ENCODE data around the gene PPP1CC. TPM values are rescaled to one million over a fixed set of nuclear protein-coding genes. Genes with fewer than 3 reads are reported as not detected.

The PPP1CC gene
- total RNA-seq (139 and 140 TPM in 2 replicates), polyA plus RNA-seq (56.5 and 67.1 TPM in 2 replicates), polyA minus RNA-seq (71.6 and 73.4 TPM in 2 replicates), Bru-seq, nascent RNA (percentile 95 among the genes with signal in this experiment), BruChase-seq, experiment 1, labeled RNA remaining after a 6-hour chase (percentile 98 among the genes with signal in this experiment), BruChase-seq, experiment 2, labeled RNA remaining after a 2-hour chase (percentile 93 among the genes with signal in this experiment)
- polyA plus RNA-seq (2011; cell fraction: cytosol; rRNA removed) = 79.6 and 84.6 TPM in 2 replicates
- 59.2 and 87.2 TPM in 2 replicates for polyA plus RNA-seq (2011; cell fraction: nucleus; rRNA removed)
- polyA plus RNA-seq (2012) = 128 and 181 TPM in 2 replicates
- 66.3 TPM for polyA minus RNA-seq (2011; cell fraction: cytosol; rRNA and poly(A)+ RNA removed)
- polyA minus RNA-seq (2011; cell fraction: nucleus; rRNA and poly(A)+ RNA removed) = 48.6 and 79.9 TPM in 2 replicates
- long read RNA-seq, transcript PPP1CC-201 (7 exons, 2,559 nt) = major isoform, 68 of 91 reads
- long read RNA-seq, partial matches to known transcripts = 5 of 91 reads
- long read RNA-seq, other reads (novel, unspliced or antisense) = 10 of 91 reads

DNA sequence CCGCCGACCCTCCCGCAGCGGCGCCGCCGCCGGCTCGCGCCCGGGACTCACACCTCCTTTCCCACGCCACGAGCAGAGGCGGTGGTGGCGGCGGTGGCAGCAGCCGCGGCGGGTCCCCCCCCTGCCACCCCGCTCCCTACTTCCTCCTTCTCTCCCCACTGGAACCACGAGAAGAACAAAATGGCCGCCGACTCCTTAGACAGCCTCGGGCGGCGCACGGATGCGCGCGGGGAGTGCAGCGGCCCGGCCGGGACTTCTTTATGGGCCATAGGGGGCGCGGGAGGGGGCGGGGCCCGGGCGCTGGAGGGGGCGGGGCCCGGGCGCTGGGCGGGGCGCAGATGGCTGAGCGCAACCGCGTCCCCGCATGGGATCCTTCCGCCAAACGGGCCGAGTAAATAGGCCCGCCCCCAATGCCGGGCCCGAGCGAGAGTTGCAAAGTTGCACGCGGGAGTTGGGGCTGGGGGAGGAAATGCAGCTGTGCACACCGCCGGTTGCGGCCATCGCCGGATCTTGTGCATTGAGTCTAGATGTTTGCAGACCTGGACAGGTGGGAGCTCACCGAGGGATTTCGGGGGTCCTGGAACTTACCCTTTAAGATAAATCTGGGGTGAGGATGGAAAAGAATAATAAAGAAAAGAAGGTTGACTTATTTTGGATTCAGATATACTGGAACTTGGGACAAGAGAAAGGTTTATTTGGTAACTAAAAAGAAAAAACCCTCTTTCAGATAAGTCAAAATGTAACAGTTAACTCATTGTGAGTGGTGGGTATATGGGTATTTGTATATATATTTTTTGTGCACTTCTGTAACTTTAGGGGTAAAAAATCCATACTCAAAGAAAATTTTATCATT lies at the start of gene PPP1CC:
Gene PPP1CC, minus strand, starts transcription at position 174 of the 853 bp plus-strand sequence. CDS start 184 bp downstream, outside the sequence.
- Histone ChIP-seq H3K4me2 (ENCODE audit: insufficient read depth, low read length) (peak within 1 kb of the TSS; percentile 96), H3K4me1 (ENCODE audit: control insufficient read depth, extremely low read depth, insufficient read depth, low read length) (peaks cover 42% of the 10 kb centered on the region), H3K9ac (replicated peaks; ENCODE audit: extremely low read depth, insufficient read depth, low read length) (peak within 1 kb of the TSS; percentile 88), H3K27me3 (ENCODE audit: control insufficient read depth in 2 of 2, insufficient read depth in 2 of 2, low read length in 2 of 2) (no peaks in the 10 kb centered on the region), H3K27ac (ENCODE audit: insufficient read depth, low read depth, low read length) (peak within 1 kb of the TSS; percentile 78), H3K36me3 (ENCODE audit: control insufficient read depth in 2 of 2, extremely low read depth in 1 of 2, insufficient read depth in 2 of 2, low read length in 2 of 2) (peaks cover 0 to 4% of the 10 kb centered on the region in 2 experiments), H3K4me3 (replicated peaks in 1 of 3; ENCODE audit: insufficient read depth in 1 of 3, low read depth in 1 of 3, low read length in 3 of 3) (peak within 1 kb of the TSS; percentile 94 to 97 (median 94)), H3K9me3 (replicated peaks; ENCODE audit: control insufficient read depth, insufficient read depth, low read length) (no peaks in the 10 kb centered on the region), H3K79me2 (ENCODE audit: control insufficient read depth, insufficient read depth, low read length) (peaks cover 47% of the 10 kb centered on the region), H4K20me1 (replicated peaks; ENCODE audit: control insufficient read depth, extremely low read depth, insufficient read depth, low read length) (peaks cover 12% of the 10 kb centered on the region), H2AFZ (ENCODE audit: low read depth, low read length) (peak within 1 kb of the TSS; percentile 93), H3K9me1 (replicated peaks; ENCODE audit: control insufficient read depth, extremely low read depth, insufficient read depth, low read length) (no peaks in the 10 kb centered on the region)
- ChIA-PET POLR2A (no interaction called here), CTCF (interaction anchor here (1.0 to 2.2 kb wide), 3 partner anchors 13 to 145 kb away, joined by 3 to 8 read pairs (median 4); no protein-coding TSS in a partner anchor)
- TF ChIP-seq POLR2AphosphoS5 (IDR thresholded peaks at IDR 0.05; ENCODE audit: insufficient read depth, low read depth, low read length) (peak; percentile 75), JUN (IDR thresholded peaks at IDR 0.05; ENCODE audit: borderline replicate concordance, insufficient read depth, insufficient read length, low read depth) (no peak), POLR2A (IDR thresholded peaks at IDR 0.05; ENCODE audit: low read depth, low read length) (peak; percentile 80)
- no TSS peak for BruUV-seq (replicated peaks)
- DNase-seq (ENCODE audit: low read depth, low spot score) = peak; percentile 90
- dilution Hi-C loops (cut with MboI; ENCODE audit: extremely low pct_ligation_motif_present, low sequenced_read_pairs) = no loop called here
- intact Hi-C loops (cut with micrococcal nuclease) = loop anchor here (1.0 to 5.0 kb wide), 7 partner anchors 45 to 291 kb away; partner anchors contain the start of genes ARPC3, FAM216A, GPN3 and RAD9B
- FAIRE-seq = peak; percentile 76

DNA sequence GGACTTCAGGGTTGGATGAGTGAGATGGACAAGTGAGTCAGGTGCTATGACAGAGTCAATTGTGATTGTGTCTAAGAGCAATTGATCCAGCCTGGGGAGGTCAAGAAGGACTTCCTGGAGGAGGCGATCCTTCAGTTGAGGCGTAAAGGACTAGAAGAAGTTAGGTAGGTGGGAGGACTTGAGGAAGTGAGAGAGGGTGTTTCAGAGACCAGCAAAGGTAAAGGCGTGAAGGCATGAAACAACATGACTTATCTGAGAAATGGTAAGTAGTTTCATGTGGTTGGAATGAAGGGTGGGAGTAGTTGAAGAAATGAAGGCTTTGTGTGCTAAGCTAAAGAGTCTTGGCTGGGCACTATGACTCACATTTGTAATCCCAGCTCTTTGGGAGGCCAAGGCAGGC lies 48.9 kb upstream of the PPP1CC start:
- H3K27ac ChIP-seq (ENCODE audit: insufficient read depth, low read depth, low read length) = no peak overlapping the region
- no TSS peak for BruUV-seq (replicated peaks)
- ChIA-PET CTCF (no interaction called here), POLR2A (no interaction called here)
- no peak for DNase-seq (ENCODE audit: low read depth, low spot score)
- H3K4me2 ChIP-seq (ENCODE audit: insufficient read depth, low read length) = no peak overlapping the region
- intact Hi-C loops (cut with micrococcal nuclease) (no loop called here), dilution Hi-C loops (cut with MboI; ENCODE audit: extremely low pct_ligation_motif_present, low sequenced_read_pairs) (no loop called here)
- H2AFZ ChIP-seq (ENCODE audit: low read depth, low read length) = no peak overlapping the region
- no peaks in the 10 kb centered on the region for H3K36me3 ChIP-seq (ENCODE audit: control insufficient read depth in 2 of 2, extremely low read depth in 1 of 2, insufficient read depth in 2 of 2, low read length in 2 of 2)
- no peak for FAIRE-seq
- no peaks in the 10 kb centered on the region for H3K9me1 ChIP-seq (replicated peaks; ENCODE audit: control insufficient read depth, extremely low read depth, insufficient read depth, low read length)
- TF ChIP-seq JUN (IDR thresholded peaks at IDR 0.05; ENCODE audit: borderline replicate concordance, insufficient read depth, insufficient read length, low read depth) (no peak), GATA2 (IDR thresholded peaks at IDR 0.05; ENCODE audit: insufficient read depth, insufficient read length, low read depth, low read length) (no peak), POLR2A (IDR thresholded peaks at IDR 0.05; ENCODE audit: low read depth, low read length) (no peak), FOS (IDR thresholded peaks at IDR 0.05; ENCODE audit: borderline replicate concordance, insufficient read depth, low read length) (no peak), POLR2AphosphoS5 (IDR thresholded peaks at IDR 0.05; ENCODE audit: insufficient read depth, low read depth, low read length) (no peak), EZH2 (IDR thresholded peaks at IDR 0.05; ENCODE audit: borderline replicate concordance, low read depth, low read length, severe bottlenecking) (no peak), MYC (IDR thresholded peaks at IDR 0.05; ENCODE audit: low read depth, low read length) (no peak)
- TF ChIP-seq, protein P1, sequence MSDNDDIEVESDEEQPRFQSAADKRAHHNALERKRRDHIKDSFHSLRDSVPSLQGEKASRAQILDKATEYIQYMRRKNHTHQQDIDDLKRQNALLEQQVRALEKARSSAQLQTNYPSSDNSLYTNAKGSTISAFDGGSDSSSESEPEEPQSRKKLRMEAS (IDR thresholded peaks at IDR 0.05; ENCODE audit: insufficient read depth, insufficient read length) = no peak
- TF ChIP-seq, protein P2, sequence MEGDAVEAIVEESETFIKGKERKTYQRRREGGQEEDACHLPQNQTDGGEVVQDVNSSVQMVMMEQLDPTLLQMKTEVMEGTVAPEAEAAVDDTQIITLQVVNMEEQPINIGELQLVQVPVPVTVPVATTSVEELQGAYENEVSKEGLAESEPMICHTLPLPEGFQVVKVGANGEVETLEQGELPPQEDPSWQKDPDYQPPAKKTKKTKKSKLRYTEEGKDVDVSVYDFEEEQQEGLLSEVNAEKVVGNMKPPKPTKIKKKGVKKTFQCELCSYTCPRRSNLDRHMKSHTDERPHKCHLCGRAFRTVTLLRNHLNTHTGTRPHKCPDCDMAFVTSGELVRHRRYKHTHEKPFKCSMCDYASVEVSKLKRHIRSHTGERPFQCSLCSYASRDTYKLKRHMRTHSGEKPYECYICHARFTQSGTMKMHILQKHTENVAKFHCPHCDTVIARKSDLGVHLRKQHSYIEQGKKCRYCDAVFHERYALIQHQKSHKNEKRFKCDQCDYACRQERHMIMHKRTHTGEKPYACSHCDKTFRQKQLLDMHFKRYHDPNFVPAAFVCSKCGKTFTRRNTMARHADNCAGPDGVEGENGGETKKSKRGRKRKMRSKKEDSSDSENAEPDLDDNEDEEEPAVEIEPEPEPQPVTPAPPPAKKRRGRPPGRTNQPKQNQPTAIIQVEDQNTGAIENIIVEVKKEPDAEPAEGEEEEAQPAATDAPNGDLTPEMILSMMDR (IDR thresholded peaks at IDR 0.05; ENCODE audit: extremely low read depth in 1 of 2, insufficient read depth in 1 of 2, low read depth in 1 of 2, low read length in 2 of 2) = no peak
- no peaks in the 10 kb centered on the region for H3K27me3 ChIP-seq (ENCODE audit: control insufficient read depth in 2 of 2, insufficient read depth in 2 of 2, low read length in 2 of 2)
- no peaks in the 10 kb centered on the region for H3K4me1 ChIP-seq (ENCODE audit: control insufficient read depth, extremely low read depth, insufficient read depth, low read length)
- no peak overlapping the region for H3K9ac ChIP-seq (replicated peaks; ENCODE audit: extremely low read depth, insufficient read depth, low read length)
- no peaks in the 10 kb centered on the region for H4K20me1 ChIP-seq (replicated peaks; ENCODE audit: control insufficient read depth, extremely low read depth, insufficient read depth, low read length)
- H3K9me3 ChIP-seq (replicated peaks; ENCODE audit: control insufficient read depth, insufficient read depth, low read length) = no peaks in the 10 kb centered on the region
- H3K79me2 ChIP-seq (ENCODE audit: control insufficient read depth, insufficient read depth, low read length) = no peaks in the 10 kb centered on the region
- no peak overlapping the region for H3K4me3 ChIP-seq (replicated peaks in 1 of 3; ENCODE audit: insufficient read depth in 1 of 3, low read depth in 1 of 3, low read length in 3 of 3)

All from endothelial cell of umbilical vein (primary cell).